HepG2 (cell line): ENCODE results near the gene WTAP. TPM values are rescaled to one million over a fixed set of nuclear protein-coding genes. Genes with fewer than 3 reads are reported as not detected.

Experiments used
- GATAD2A ChIP-seq: IDR thresholded peaks from 2 replicates; pipeline ENCODE4 v1.6.1; 2016
- NFKB2 ChIP-seq: sonication (generic); formaldehyde crosslinking; IDR thresholded peaks from 2 replicates; pipeline ENCODE4 v1.4.0; 2020; ENCODE audit warnings: missing genetic modification reagents, borderline replicate concordance
- PHB2 ChIP-seq: fragments of 450-650 bp; IDR thresholded peaks from 2 replicates; pipeline ENCODE4 v1.6.1; 2018; ENCODE audit not compliant: partially characterized antibody
- PHF8 ChIP-seq: sonication (generic); formaldehyde crosslinking; IDR thresholded peaks from 2 replicates; pipeline ENCODE4 v1.5.0; 2020; ENCODE audit warnings: missing genetic modification reagents
- SNRNP70 ChIP-seq: fragments of 200-400 bp; formaldehyde crosslinking; IDR thresholded peaks from 2 replicates; pipeline ENCODE4 v1.6.1; 2017; ENCODE audit warnings: mild to moderate bottlenecking, low read depth, low read length, moderate library complexity
- ZBTB7B ChIP-seq: sonication (generic); formaldehyde crosslinking; IDR thresholded peaks from 2 replicates; pipeline ENCODE4 v1.4.0; 2020; ENCODE audit warnings: missing genetic modification reagents
- ZFP62 ChIP-seq: sonication (generic); formaldehyde crosslinking; IDR thresholded peaks from 2 replicates; pipeline ENCODE4 v1.4.0; 2020; ENCODE audit warnings: missing genetic modification reagents
- ZKSCAN8 ChIP-seq: IDR thresholded peaks from 2 replicates; pipeline ENCODE4 v1.6.1; 2016; ENCODE audit warnings: borderline replicate concordance, missing genetic modification reagents, missing compliant biosample characterization
- ZNF205 ChIP-seq: IDR thresholded peaks from 2 replicates; pipeline ENCODE4 v1.6.1; 2018; ENCODE audit warnings: missing biosample characterization, missing genetic modification reagents
- ZSCAN25 ChIP-seq: sonication (generic); formaldehyde crosslinking; IDR thresholded peaks from 2 replicates; pipeline ENCODE4 v1.8.0; 2022; ENCODE audit warnings: mild to moderate bottlenecking, missing genetic modification reagents
- polyA plus RNA-seq, 8 experiments: library from polyadenylated mRNA; depleted of rRNA in 3 of 8; stranded (reverse) in 7 of 8; unstranded in 1 of 8; fragments of >200 nt; fragmentation: Illumina TruSeq in 4 of 8; extraction: Trizol in 4 of 8; gene quantifications; 2 replicates each; pipeline versions ENCODE4 v1.2.1 to v1.2.3, GENCODE V29; 2011 to 2016; ENCODE audit warnings: low read depth in 4 of 8, missing spikeins in 1 of 8, mixed read lengths in 1 of 8; ENCODE audit not compliant: insufficient read depth in 1 of 8
- total RNA-seq, 5 experiments: library from RNA; depleted of rRNA; stranded (reverse); fragments of >200 nt; fragmentation: Illumina TruSeq; extraction: Trizol; gene quantifications; 2 replicates each; pipeline ENCODE4 v1.2.3, GENCODE V29; 2016; ENCODE audit warnings: low read depth in 1 of 5
- TF ChIP-seq, protein P1 (sequence below): sonication (generic); formaldehyde crosslinking; IDR thresholded peaks from 2 replicates; pipeline ENCODE4 v1.8.0; 2022; ENCODE audit warnings: mild to moderate bottlenecking, missing genetic modification reagents; ENCODE audit not compliant: insufficient replicate concordance
- TF ChIP-seq, protein P2 (sequence below): sonication (generic); formaldehyde crosslinking; IDR thresholded peaks from 2 replicates; pipeline ENCODE4 v1.9.0; 2021; ENCODE audit warnings: mild to moderate bottlenecking, missing genetic modification reagents
- TF ChIP-seq, protein P3 (sequence below): sonication (generic); formaldehyde crosslinking; conservative IDR thresholded peaks from 2 replicates; pipeline ENCODE4 v1.4.0; 2020; ENCODE audit warnings: missing genetic modification reagents
- TF ChIP-seq, protein P4 (sequence below): sonication (generic); formaldehyde crosslinking; conservative IDR thresholded peaks from 2 replicates; pipeline ENCODE4 v1.8.0; 2022; ENCODE audit warnings: low read depth, missing genetic modification reagents
- TF ChIP-seq, protein P5 (sequence below), 2 experiments: sonication (generic) in 1 of 2; formaldehyde crosslinking in 1 of 2; IDR thresholded peaks; 2 replicates each; pipeline versions ENCODE4 v1.4.0 to v1.6.1; 2018 to 2020; ENCODE audit warnings: missing genetic modification reagents in 2 of 2, borderline replicate concordance in 1 of 2, low read depth in 1 of 2, mild to moderate bottlenecking in 1 of 2, missing biosample characterization in 1 of 2

The WTAP gene
- total and polyA plus RNA-seq, 2 of the 13 experiments (the other 11 are each of a cell fraction or from before 2014, with no cell fraction given): 31.6 to 167 TPM

DNA sequence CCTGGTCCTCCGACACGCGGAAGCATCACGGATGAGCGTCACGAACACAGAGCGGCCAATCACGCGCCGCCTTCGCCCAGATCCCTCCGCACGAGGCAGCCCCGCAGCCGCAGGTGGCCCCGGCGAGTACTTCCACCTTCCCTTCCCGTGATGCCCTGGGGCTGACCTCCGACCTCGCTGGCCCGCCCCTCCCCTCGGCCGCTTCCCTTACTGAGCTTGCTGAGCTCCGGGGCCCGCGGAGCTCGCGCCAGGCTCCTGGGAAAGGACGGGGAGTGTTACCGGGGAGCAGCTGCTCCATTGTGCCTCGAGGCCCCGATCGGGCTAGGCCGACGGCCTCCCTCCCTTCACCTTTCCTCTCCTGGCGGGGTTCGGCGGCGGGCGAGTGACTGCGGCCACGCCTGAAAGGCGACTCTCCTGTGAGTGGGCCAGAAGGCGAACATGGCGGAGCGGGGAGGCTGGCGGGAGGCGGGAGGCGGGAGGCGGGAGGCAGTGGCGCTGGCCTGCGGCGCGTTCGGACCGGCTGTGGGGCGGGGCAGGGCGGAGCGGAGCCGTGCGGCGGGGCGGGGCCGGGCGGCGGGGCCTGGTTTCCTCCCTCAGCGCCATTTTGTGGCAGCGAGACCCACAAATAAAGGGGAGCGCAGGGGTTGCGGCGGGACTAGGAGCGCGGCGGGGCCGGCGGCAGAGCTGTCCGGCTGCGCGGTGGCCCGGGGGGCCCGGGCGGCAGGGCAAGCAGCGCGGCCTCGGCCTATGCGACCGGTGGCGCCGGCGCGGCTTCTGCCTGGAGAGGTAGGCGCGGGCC lies at the start of gene WTAP (continued):
- TF ChIP-seq, protein P1, sequence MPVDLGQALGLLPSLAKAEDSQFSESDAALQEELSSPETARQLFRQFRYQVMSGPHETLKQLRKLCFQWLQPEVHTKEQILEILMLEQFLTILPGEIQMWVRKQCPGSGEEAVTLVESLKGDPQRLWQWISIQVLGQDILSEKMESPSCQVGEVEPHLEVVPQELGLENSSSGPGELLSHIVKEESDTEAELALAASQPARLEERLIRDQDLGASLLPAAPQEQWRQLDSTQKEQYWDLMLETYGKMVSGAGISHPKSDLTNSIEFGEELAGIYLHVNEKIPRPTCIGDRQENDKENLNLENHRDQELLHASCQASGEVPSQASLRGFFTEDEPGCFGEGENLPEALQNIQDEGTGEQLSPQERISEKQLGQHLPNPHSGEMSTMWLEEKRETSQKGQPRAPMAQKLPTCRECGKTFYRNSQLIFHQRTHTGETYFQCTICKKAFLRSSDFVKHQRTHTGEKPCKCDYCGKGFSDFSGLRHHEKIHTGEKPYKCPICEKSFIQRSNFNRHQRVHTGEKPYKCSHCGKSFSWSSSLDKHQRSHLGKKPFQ (CRISPR knock-in tag): peak; percentile 90
- TF ChIP-seq PHF8 (CRISPR knock-in tag) (peak; percentile 99), SNRNP70 (no peak), NFKB2 (peak; percentile 100), GATAD2A (CRISPR knock-in tag) (peak; percentile 98), ZFP62 (CRISPR knock-in tag) (no peak), ZSCAN25 (CRISPR knock-in tag) (peak; percentile 90), ZBTB7B (CRISPR knock-in tag) (peak; percentile 86), PHB2 (no peak), ZNF205 (peak; percentile 96), ZKSCAN8 (CRISPR knock-in tag) (peak; percentile 91; the same call in 1 of the 2 replicates)
- TF ChIP-seq, protein P2, sequence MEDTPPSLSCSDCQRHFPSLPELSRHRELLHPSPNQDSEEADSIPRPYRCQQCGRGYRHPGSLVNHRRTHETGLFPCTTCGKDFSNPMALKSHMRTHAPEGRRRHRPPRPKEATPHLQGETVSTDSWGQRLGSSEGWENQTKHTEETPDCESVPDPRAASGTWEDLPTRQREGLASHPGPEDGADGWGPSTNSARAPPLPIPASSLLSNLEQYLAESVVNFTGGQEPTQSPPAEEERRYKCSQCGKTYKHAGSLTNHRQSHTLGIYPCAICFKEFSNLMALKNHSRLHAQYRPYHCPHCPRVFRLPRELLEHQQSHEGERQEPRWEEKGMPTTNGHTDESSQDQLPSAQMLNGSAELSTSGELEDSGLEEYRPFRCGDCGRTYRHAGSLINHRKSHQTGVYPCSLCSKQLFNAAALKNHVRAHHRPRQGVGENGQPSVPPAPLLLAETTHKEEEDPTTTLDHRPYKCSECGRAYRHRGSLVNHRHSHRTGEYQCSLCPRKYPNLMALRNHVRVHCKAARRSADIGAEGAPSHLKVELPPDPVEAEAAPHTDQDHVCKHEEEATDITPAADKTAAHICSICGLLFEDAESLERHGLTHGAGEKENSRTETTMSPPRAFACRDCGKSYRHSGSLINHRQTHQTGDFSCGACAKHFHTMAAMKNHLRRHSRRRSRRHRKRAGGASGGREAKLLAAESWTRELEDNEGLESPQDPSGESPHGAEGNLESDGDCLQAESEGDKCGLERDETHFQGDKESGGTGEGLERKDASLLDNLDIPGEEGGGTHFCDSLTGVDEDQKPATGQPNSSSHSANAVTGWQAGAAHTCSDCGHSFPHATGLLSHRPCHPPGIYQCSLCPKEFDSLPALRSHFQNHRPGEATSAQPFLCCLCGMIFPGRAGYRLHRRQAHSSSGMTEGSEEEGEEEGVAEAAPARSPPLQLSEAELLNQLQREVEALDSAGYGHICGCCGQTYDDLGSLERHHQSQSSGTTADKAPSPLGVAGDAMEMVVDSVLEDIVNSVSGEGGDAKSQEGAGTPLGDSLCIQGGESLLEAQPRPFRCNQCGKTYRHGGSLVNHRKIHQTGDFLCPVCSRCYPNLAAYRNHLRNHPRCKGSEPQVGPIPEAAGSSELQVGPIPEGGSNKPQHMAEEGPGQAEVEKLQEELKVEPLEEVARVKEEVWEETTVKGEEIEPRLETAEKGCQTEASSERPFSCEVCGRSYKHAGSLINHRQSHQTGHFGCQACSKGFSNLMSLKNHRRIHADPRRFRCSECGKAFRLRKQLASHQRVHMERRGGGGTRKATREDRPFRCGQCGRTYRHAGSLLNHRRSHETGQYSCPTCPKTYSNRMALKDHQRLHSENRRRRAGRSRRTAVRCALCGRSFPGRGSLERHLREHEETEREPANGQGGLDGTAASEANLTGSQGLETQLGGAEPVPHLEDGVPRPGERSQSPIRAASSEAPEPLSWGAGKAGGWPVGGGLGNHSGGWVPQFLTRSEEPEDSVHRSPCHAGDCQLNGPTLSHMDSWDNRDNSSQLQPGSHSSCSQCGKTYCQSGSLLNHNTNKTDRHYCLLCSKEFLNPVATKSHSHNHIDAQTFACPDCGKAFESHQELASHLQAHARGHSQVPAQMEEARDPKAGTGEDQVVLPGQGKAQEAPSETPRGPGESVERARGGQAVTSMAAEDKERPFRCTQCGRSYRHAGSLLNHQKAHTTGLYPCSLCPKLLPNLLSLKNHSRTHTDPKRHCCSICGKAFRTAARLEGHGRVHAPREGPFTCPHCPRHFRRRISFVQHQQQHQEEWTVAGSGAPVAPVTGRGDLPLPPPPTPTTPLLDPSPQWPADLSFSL (CRISPR knock-in tag): peak; percentile 58; the same call in 1 of the 2 replicates
- TF ChIP-seq, protein P3, sequence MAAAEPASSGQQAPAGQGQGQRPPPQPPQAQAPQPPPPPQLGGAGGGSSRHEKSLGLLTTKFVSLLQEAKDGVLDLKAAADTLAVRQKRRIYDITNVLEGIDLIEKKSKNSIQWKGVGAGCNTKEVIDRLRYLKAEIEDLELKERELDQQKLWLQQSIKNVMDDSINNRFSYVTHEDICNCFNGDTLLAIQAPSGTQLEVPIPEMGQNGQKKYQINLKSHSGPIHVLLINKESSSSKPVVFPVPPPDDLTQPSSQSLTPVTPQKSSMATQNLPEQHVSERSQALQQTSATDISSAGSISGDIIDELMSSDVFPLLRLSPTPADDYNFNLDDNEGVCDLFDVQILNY: peak; percentile 79
- TF ChIP-seq, protein P4, sequence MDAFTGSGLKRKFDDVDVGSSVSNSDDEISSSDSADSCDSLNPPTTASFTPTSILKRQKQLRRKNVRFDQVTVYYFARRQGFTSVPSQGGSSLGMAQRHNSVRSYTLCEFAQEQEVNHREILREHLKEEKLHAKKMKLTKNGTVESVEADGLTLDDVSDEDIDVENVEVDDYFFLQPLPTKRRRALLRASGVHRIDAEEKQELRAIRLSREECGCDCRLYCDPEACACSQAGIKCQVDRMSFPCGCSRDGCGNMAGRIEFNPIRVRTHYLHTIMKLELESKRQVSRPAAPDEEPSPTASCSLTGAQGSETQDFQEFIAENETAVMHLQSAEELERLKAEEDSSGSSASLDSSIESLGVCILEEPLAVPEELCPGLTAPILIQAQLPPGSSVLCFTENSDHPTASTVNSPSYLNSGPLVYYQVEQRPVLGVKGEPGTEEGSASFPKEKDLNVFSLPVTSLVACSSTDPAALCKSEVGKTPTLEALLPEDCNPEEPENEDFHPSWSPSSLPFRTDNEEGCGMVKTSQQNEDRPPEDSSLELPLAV (CRISPR knock-in tag): no peak
- TF ChIP-seq, protein P5, sequence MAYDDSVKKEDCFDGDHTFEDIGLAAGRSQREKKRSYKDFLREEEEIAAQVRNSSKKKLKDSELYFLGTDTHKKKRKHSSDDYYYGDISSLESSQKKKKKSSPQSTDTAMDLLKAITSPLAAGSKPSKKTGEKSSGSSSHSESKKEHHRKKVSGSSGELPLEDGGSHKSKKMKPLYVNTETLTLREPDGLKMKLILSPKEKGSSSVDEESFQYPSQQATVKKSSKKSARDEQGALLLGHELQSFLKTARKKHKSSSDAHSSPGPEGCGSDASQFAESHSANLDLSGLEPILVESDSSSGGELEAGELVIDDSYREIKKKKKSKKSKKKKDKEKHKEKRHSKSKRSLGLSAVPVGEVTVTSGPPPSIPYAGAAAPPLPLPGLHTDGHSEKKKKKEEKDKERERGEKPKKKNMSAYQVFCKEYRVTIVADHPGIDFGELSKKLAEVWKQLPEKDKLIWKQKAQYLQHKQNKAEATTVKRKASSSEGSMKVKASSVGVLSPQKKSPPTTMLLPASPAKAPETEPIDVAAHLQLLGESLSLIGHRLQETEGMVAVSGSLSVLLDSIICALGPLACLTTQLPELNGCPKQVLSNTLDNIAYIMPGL (CRISPR knock-in tag; IDR thresholded peaks at IDR 0.05; ENCODE audit: borderline replicate concordance in 1 of 2, low read depth in 1 of 2): peak; percentile 87 to 99
